GM18505 (cell line): Measurements from ENCODE around the gene C10orf143.
"Not testable (repeated sequence)": the region's sequence is repeated elsewhere in the genome, so short reads cannot be mapped to it uniquely, and the experiment has no call there.

ENCODE experiments used
- ATAC-seq: cut with Tn5 transposase; IDR thresholded peaks from one replicate; pipeline ENCODE4 v1.9.1; 2021; ENCODE audit not compliant: unreplicated experiment
- POLR2A ChIP-seq: IDR thresholded peaks from 4 replicates; pipeline ENCODE4 v1.6.1; 2011; ENCODE audit warnings: borderline replicate concordance; ENCODE audit not compliant: insufficient read depth, insufficient read length; ENCODE audit errors: extremely low read depth

The C10orf143 gene

GRCh38 chr10:130025326-130025725 is 85.3 kb downstream of the C10orf143 start:
- no peak for ATAC-seq
- TF ChIP-seq POLR2A: no peak

GRCh38 chr10:130024779-130025325 is 85.8 kb downstream of the C10orf143 start:
- no peak for ATAC-seq
- TF ChIP-seq POLR2A: no peak

DNA sequence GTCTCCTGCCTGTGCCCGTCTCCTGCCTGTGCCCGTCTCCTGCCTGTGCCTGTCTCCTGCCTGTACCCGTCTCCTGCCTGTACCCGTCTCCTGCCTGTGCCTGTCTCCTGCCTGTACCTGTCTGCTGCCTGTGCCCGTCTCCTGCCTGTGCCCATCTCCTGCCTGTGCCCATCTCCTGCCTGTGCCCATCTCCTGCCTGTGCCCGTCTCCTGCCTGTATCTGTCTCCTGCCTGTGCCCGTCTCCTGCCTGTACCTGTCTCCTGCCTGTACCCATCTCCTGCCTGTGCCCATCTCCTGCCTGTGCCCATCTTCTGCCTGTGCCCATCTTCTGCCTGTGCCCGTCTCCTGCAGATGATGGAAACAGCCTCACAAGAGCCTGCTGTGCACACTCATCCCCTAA is 86.3 kb downstream of the C10orf143 start:
- not testable (repeated sequence) for ATAC-seq

DNA sequence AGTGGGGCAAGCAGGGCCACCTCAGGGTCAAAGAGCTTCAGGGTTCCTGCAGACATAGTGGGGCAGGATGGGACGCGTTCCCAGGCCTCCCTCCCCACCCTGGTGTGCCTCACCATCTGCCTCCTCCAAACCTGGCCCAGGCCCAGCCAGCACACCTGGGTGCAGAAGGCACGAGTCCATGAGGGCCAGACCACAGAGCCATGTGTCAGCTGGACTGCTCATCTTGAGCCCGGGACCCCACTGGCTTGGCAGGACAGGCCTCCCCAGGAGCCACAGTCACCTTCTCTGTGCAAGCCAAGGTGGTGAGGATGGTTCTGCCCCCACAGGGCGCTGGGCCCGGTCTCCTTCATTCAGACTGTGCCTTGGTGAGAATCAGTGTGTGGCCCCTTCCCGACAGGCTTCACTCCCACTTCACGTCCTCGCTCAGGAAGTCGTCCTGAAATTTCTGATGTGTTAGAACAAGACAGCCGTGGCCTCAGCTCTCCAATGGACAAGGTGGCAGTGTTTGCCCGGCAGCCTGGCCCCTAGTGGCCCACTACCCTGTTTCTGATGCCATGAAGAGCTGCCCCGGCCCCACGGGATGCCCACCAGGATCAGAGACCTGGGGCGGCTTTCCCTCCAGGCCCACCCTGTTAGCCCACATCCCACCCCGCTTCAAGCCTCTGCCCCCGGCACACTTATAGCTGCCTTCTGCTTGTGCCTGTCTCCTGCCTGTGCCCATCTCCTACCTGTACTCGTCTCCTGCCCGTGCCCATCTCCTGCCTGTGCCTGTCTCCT is 87.0 kb downstream of the C10orf143 start:
- no peak for TF ChIP-seq POLR2A

GRCh38 chr10:130022511-130023299 is 87.9 kb downstream of the C10orf143 start:
- no peak for TF ChIP-seq POLR2A
- no peak for ATAC-seq

More for the DNA sequence above, 87.0 kb downstream of the C10orf143 start:
- no peak for ATAC-seq

- no peak for TF ChIP-seq POLR2A
- ATAC-seq: no peak
Measured at GRCh38 chr10:130022086-130022485, 88.5 kb downstream of the C10orf143 start.

GRCh38 chr10:130021383-130021950 is 89.2 kb downstream of the C10orf143 start:
- no peak for TF ChIP-seq POLR2A
- ATAC-seq: no peak

GRCh38 chr10:130020651-130021382 is 89.8 kb downstream of the C10orf143 start:
- no peak for ATAC-seq
- no peak for TF ChIP-seq POLR2A

DNA sequence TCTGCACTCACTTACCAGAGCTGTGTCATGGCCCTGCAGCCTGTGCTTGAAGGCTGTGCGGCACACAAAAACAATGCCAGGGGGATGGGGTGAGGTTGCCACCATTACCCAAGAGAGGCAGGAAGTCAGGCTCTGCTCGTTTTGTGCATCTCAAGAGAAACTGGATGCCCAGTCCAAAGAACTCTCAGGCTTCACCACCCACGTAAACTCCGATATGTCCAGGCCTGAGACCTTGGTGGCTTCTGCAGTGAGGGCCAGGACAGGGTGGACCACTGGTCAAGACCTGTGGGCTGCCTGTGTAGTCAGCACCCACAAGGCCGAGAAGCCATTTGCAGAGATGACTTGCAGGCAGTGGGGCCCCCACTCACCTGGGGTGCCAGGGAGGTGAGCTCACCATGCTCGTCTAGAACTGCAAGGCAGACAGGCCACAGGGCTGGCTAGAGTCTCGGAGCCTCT is 91.9 kb downstream of the C10orf143 start:
- no peak for ATAC-seq
- TF ChIP-seq POLR2A: no peak

DNA sequence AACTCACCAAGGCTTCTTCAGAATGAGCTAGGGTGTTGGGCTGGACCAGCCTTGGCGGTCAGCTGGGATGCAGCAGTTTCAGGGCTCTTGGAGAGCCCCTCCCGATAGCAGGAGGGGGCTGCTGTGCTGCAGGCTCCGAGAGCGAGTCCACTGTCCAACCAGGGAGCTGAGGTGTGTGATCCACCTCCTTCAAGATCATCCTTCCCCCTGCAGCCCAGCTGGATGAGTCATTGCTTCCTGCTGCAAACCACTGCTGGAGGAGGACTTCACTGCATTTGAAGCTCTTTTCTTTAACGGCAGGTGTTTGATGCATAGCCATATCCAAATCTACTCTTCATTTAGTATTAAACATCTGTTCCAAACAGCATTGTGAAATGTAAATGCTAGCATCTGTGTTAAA is 92.4 kb downstream of the C10orf143 start:
- ATAC-seq: no peak
- no peak for TF ChIP-seq POLR2A

- ATAC-seq: no peak
- TF ChIP-seq POLR2A: no peak
Measured at GRCh38 chr10:130017631-130018022, 93.0 kb downstream of the C10orf143 start.

DNA sequence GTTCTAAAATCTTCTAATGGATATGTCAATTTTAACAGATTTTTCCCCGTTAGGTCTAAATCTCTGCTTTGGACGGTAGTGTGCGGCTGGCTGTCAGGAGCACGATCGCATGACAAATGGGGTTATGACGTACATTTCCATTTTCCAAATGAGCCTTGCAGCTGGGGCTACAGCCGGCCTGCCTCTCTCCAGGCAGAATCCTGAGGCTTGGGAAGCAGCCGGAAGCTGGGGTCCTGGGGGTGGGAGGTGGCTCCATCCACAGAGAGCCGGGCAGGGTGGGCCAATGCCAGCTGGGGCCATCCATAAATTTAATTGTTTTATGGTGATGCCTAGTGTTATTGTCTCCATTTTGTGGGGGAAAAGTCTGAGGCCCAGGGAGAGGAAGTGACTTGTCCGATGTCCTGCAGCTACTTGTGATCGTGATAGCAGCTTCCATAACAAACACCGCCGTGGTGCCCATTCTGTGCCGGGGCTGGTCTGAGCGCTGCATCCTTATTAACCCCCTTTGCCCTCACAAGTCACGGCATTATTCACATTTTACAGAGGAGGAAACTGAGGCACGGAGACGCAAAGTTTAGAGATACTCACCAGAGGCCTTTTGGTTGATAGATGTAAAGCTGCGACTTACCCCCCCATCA is 93.5 kb downstream of the C10orf143 start:
- no peak for ATAC-seq
- TF ChIP-seq POLR2A: no peak
